22Rv1 (cell line): ENCODE measurements around the gene DOCK3.

ENCODE experiments used
- H3K27ac ChIP-seq: fragments of 450-650 bp; 2 replicates; pipeline ENCODE4 v1.5.1; 2017
- CTCF ChIP-seq: fragments of 450-650 bp; IDR thresholded peaks from 2 replicates; pipeline ENCODE4 v1.5.1; 2017; ENCODE audit warnings: mild to moderate bottlenecking
- ZFX ChIP-seq: fragments of 450-650 bp; IDR thresholded peaks from 2 replicates; pipeline ENCODE4 v1.6.1; 2017; ENCODE audit warnings: antibody characterized with exemption, borderline replicate concordance

The DOCK3 gene

GRCh38 chr3:51337666-51338065 lies 662.9 kb downstream of the DOCK3 start:
- TF ChIP-seq CTCF: no peak
- no peak for TF ChIP-seq ZFX
- no peak overlapping the region for H3K27ac ChIP-seq

- no peak overlapping the region for H3K27ac ChIP-seq
Observed at GRCh38 chr3:51338632-51339031, 663.9 kb downstream of the DOCK3 start.

GRCh38 chr3:51340013-51340829 lies 665.5 kb downstream of the DOCK3 start:
- TF ChIP-seq ZFX (no peak), CTCF (no peak)
- no peak overlapping the region for H3K27ac ChIP-seq

More at GRCh38 chr3:51338632-51339031, 663.9 kb downstream of the DOCK3 start:
- no peak for TF ChIP-seq CTCF
- no peak for TF ChIP-seq ZFX

GRCh38 chr3:51340989-51341636 lies 666.4 kb downstream of the DOCK3 start:
- no peak overlapping the region for H3K27ac ChIP-seq
- no peak for TF ChIP-seq CTCF
- TF ChIP-seq ZFX: no peak

GRCh38 chr3:51343918-51344687 lies 669.4 kb downstream of the DOCK3 start:
- no peak for TF ChIP-seq CTCF
- TF ChIP-seq ZFX: no peak
- no peak overlapping the region for H3K27ac ChIP-seq

- H3K27ac ChIP-seq: no peak overlapping the region
- no peak for TF ChIP-seq ZFX
- TF ChIP-seq CTCF: no peak
Observed at GRCh38 chr3:51350751-51351150, 676.0 kb downstream of the DOCK3 start.
